SK-N-MC (cell line): Measurements from ENCODE around the gene TDRD1.

Experiments used
- EZH2 ChIP-seq: fragments of 200-600 bp; sonication (generic); IDR thresholded peaks from one replicate; pipeline ENCODE4 v1.6.1; 2017; ENCODE audit warnings: antibody characterized with exemption
- FOXP2 ChIP-seq: optimal IDR thresholded peaks from 2 replicates; pipeline ENCODE3; 2011; ENCODE audit warnings: mild to moderate bottlenecking, moderate library complexity; ENCODE audit not compliant: insufficient read depth; ENCODE audit errors: extremely low read length, control extremely low read depth

GRCh38 chr10:114250716-114251115 is 71.6 kb downstream of the TDRD1 start:
- no peak for TF ChIP-seq FOXP2
- TF ChIP-seq EZH2, result no peak
